HepG2 (cell line): ENCODE measurements around the gene ICE1. TPM values are rescaled to one million over a fixed set of nuclear protein-coding genes. Genes with fewer than 3 reads are reported as not detected.

ENCODE experiments used
- ATAC-seq: fragments of 200-7000 bp; cut with Tn5 transposase; 3 replicates; pipeline ENCODE4 v1.9.1; 2020; ENCODE audit warnings: mild to moderate bottlenecking, moderate library complexity
- BruUV-seq: library from RNA; stranded (reverse); fragments of 400-500 nt; replicated peaks from 2 replicates; lab custom pipeline; 2021; lab: Mats Ljungman, UMichigan
- CTCF ChIA-PET: fragments of 300-600 bp; formaldehyde crosslinking; extraction: SDS; loops from one replicate; lab custom pipeline; 2021; ENCODE audit warnings: low total read pairs, inconsistent platforms, low intra/inter-chr PET ratio; lab: Yijun Ruan, JAX
- POLR2A ChIA-PET: fragments of 350-600 bp; sonication (Branson Sonifier 250); formaldehyde crosslinking; loops from one replicate; lab custom pipeline; 2020; ENCODE audit warnings: antibody characterized with exemption, inconsistent platforms; lab: Yijun Ruan, JAX
- DNase-seq: peaks from one replicate; pipeline ENCODE4 v3.0.0-alpha.2; 2015; ENCODE audit warnings: low spot score
- FAIRE-seq: peaks from 3 replicates; lab custom pipeline; 2011; peaks lifted over from hg19 to GRCh38; lab: Jason Lieb, UNC
- H2AFZ ChIP-seq: one replicate; pipeline ENCODE4 v1.6.1; 2011; ENCODE audit warnings: low read length, inconsistent platforms
- H3K27ac ChIP-seq: fragments of 300-600 bp; 3 replicates; pipeline ENCODE4 v1.8.0; 2011; ENCODE audit warnings: mixed run types, mild to moderate bottlenecking, mixed read lengths, low read length, inconsistent platforms; ENCODE audit not compliant: insufficient read depth; ENCODE audit errors: extremely low read length
- H3K27me3 ChIP-seq, 2 experiments: fragments of 200-600 bp in 1 of 2; 2 replicates in 1 of 2; 3 replicates in 1 of 2; pipeline versions ENCODE4 v1.6.0 to v1.8.0; 2011; ENCODE audit warnings: low read length in 2 of 2, mild to moderate bottlenecking in 2 of 2, moderate library complexity in 2 of 2, inconsistent platforms in 1 of 2; ENCODE audit not compliant: insufficient read depth in 2 of 2, control insufficient read depth in 1 of 2
- H3K36me3 ChIP-seq, 2 experiments: fragments of 200-600 bp in 1 of 2; replicated peaks in 1 of 2; 2 replicates in 1 of 2; 3 replicates in 1 of 2; pipeline versions ENCODE4 v1.5.1 to v1.8.0; 2011; ENCODE audit warnings: low read length in 2 of 2, inconsistent platforms in 1 of 2; ENCODE audit not compliant: insufficient read depth in 2 of 2, control insufficient read depth in 1 of 2
- H3K4me1 ChIP-seq: 2 replicates; pipeline ENCODE4 v1.5.1; 2012; ENCODE audit warnings: low read length, inconsistent platforms; ENCODE audit not compliant: insufficient read depth
- H3K4me2 ChIP-seq: 2 replicates; pipeline ENCODE4 v1.6.0; 2011; ENCODE audit warnings: low read depth, low read length, inconsistent platforms
- H3K4me3 ChIP-seq, 3 experiments: fragments of 200-600 bp in 1 of 3; sonication (generic), shearing (Covaris generic) in 1 of 3; replicated peaks in 1 of 3; 2 replicates each; pipeline ENCODE4 v1.5.1; 2011 to 2016; ENCODE audit warnings: low read length in 3 of 3, inconsistent platforms in 2 of 3, low read depth in 2 of 3, mild to moderate bottlenecking in 2 of 3, control low read depth in 1 of 3, mixed read lengths in 1 of 3; ENCODE audit not compliant: insufficient read depth in 1 of 3
- H3K79me2 ChIP-seq: one replicate; pipeline ENCODE4 v1.6.1; 2011; ENCODE audit warnings: low read length, inconsistent platforms; ENCODE audit not compliant: insufficient read depth
- H3K9ac ChIP-seq: 2 replicates; pipeline ENCODE4 v1.6.0; 2011; ENCODE audit warnings: mild to moderate bottlenecking, low read depth, low read length, inconsistent platforms; ENCODE audit not compliant: insufficient read depth
- H3K9me3 ChIP-seq: 2 replicates; pipeline ENCODE4 v1.5.1; 2012; ENCODE audit warnings: mild to moderate bottlenecking, low read length
- H4K20me1 ChIP-seq: 2 replicates; pipeline ENCODE4 v1.6.0; 2011; ENCODE audit warnings: inconsistent platforms, mild to moderate bottlenecking, low read length, moderate library complexity; ENCODE audit not compliant: insufficient read depth
- BRCA1 ChIP-seq: sonication (generic); formaldehyde crosslinking; IDR thresholded peaks from 2 replicates; pipeline ENCODE4 v1.4.0; 2020; ENCODE audit warnings: missing genetic modification reagents
- JDP2 ChIP-seq: sonication (generic); formaldehyde crosslinking; IDR thresholded peaks from 2 replicates; pipeline ENCODE4 v1.8.1; 2022; ENCODE audit warnings: missing genetic modification reagents, borderline replicate concordance
- MATR3 ChIP-seq: sonication (generic); formaldehyde crosslinking; IDR thresholded peaks from 2 replicates; pipeline ENCODE4 v1.4.0; 2020; ENCODE audit warnings: missing genetic modification reagents
- MTA1 ChIP-seq: sonication (generic); formaldehyde crosslinking; IDR thresholded peaks from 2 replicates; pipeline ENCODE4 v1.4.0; 2020; ENCODE audit warnings: missing genetic modification reagents, mild to moderate bottlenecking, borderline replicate concordance
- MTF1 ChIP-seq: sonication (generic); formaldehyde crosslinking; IDR thresholded peaks from 2 replicates; pipeline ENCODE4 v1.5.0; 2020; ENCODE audit warnings: missing genetic modification reagents
- NR2F2 ChIP-seq: IDR thresholded peaks from 2 replicates; pipeline ENCODE4 v1.6.1; 2012; ENCODE audit warnings: low read depth, inconsistent platforms, borderline replicate concordance
- PTBP1 ChIP-seq: fragments of 200-400 bp; formaldehyde crosslinking; IDR thresholded peaks from 2 replicates; pipeline ENCODE4 v1.6.1; 2018; ENCODE audit warnings: low read length, low read depth; ENCODE audit not compliant: poor library complexity, severe bottlenecking
- SKIL ChIP-seq: sonication (generic); formaldehyde crosslinking; IDR thresholded peaks from 2 replicates; pipeline ENCODE4 v1.8.0; 2022; ENCODE audit warnings: missing genetic modification reagents, mild to moderate bottlenecking, moderate library complexity, borderline replicate concordance
- TBX2 ChIP-seq: sonication (generic); formaldehyde crosslinking; IDR thresholded peaks from 2 replicates; pipeline ENCODE4 v1.5.0; 2020; ENCODE audit warnings: missing genetic modification reagents, mild to moderate bottlenecking, borderline replicate concordance
- THAP11 ChIP-seq: IDR thresholded peaks from 2 replicates; pipeline ENCODE4 v1.6.1; 2016; ENCODE audit warnings: missing biosample characterization, missing genetic modification reagents
- XRCC5 ChIP-seq: fragments of 200-400 bp; formaldehyde crosslinking; optimal IDR thresholded peaks from 2 replicates; pipeline ENCODE3; 2017; ENCODE audit warnings: mild to moderate bottlenecking, low read length
- ZBTB42 ChIP-seq: sonication (generic); formaldehyde crosslinking; IDR thresholded peaks from 2 replicates; pipeline ENCODE4 v1.5.0; 2020; ENCODE audit warnings: mild to moderate bottlenecking, missing genetic modification reagents
- ZNF101 ChIP-seq: sonication (generic); formaldehyde crosslinking; IDR thresholded peaks from 2 replicates; pipeline ENCODE4 v1.4.0; 2020; ENCODE audit warnings: mild to moderate bottlenecking, low read depth, missing genetic modification reagents, borderline replicate concordance
- ZNF180 ChIP-seq: sonication (generic); formaldehyde crosslinking; IDR thresholded peaks from 2 replicates; pipeline ENCODE4 v1.4.0; 2020; ENCODE audit warnings: low read depth, missing genetic modification reagents, borderline replicate concordance
- ZSCAN21 ChIP-seq: sonication (generic); formaldehyde crosslinking; IDR thresholded peaks from 2 replicates; pipeline ENCODE4 v1.8.0; 2022; ENCODE audit warnings: mild to moderate bottlenecking, missing genetic modification reagents, moderate library complexity, borderline replicate concordance
- WGBS: methylation state at CpG from one replicate; pipeline ENCODE4 v1.1.6; 2017; ENCODE audit warnings: low lambda C conversion rate; 5-methylcytosine and 5-hydroxymethylcytosine counted together
- in situ Hi-C: cut with HindIII; loops from 2 replicates; pipeline ENCODE4 v1.10.0; 2017; ENCODE audit warnings: low pct_unique_long_range_greater_than_20kb; ENCODE audit not compliant: extremely low pct_ligation_motif_present
- intact Hi-C: fragments of 100-400 bp; cut with micrococcal nuclease; formaldehyde crosslinking; loops from one replicate; pipeline ENCODE4 v1.10.0; 2022; ENCODE audit not compliant: unreplicated experiment
- polyA plus RNA-seq, 8 experiments: library from polyadenylated mRNA; depleted of rRNA in 3 of 8; stranded (reverse) in 7 of 8; unstranded in 1 of 8; fragments of >200 nt; fragmentation: Illumina TruSeq in 4 of 8; extraction: Trizol in 4 of 8; gene quantifications; 2 replicates each; pipeline versions ENCODE4 v1.2.1 to v1.2.3, GENCODE V29; 2011 to 2016; ENCODE audit warnings: low read depth in 4 of 8, missing spikeins in 1 of 8, mixed read lengths in 1 of 8; ENCODE audit not compliant: insufficient read depth in 1 of 8
- total RNA-seq, 5 experiments: library from RNA; depleted of rRNA; stranded (reverse); fragments of >200 nt; fragmentation: Illumina TruSeq; extraction: Trizol; gene quantifications; 2 replicates each; pipeline ENCODE4 v1.2.3, GENCODE V29; 2016; ENCODE audit warnings: low read depth in 1 of 5

ICE1 gene
- total and polyA plus RNA-seq, 2 of the 13 experiments (the other 11 are each of a cell fraction or from before 2014, with no cell fraction given) = 9.1 to 27.6 TPM

- no peak for TF ChIP-seq MATR3 (CRISPR knock-in tag)
- TF ChIP-seq ZNF180 (CRISPR knock-in tag) = no peak
- TF ChIP-seq ZNF101 (CRISPR knock-in tag) = no peak
Measured at GRCh38 chr5:5508391-5508790, 85.9 kb downstream of the ICE1 start (continued).

- H3K9ac ChIP-seq = no peak overlapping the region
- H3K79me2 ChIP-seq = no peaks in the 10 kb centered on the region
- WGBS = 12% methylated on average over 11 of the region's 11 CpGs
- no peak overlapping the region for H3K4me3 ChIP-seq
- ChIA-PET CTCF (no interaction called here), POLR2A (no interaction called here)
- H3K27me3 ChIP-seq = peaks cover 0 to 13% of the 10 kb centered on the region in 2 experiments; a peak in 2 of 5 replicates
- in situ Hi-C loops (no loop called here), intact Hi-C loops (no loop called here)
- H3K4me1 ChIP-seq = no peaks in the 10 kb centered on the region
- H2AFZ ChIP-seq = no peak overlapping the region
- no peak overlapping the region for H3K27ac ChIP-seq
- ATAC-seq (no peak), FAIRE-seq (no peak), DNase-seq (no peak)
- no peak overlapping the region for H3K4me2 ChIP-seq
- H4K20me1 ChIP-seq = no peaks in the 10 kb centered on the region
- H3K36me3 ChIP-seq = no peaks in the 10 kb centered on the region
- TF ChIP-seq BRCA1 (CRISPR knock-in tag) (no peak), ZSCAN21 (CRISPR knock-in tag) (no peak), THAP11 (no peak), NR2F2 (no peak), SKIL (no peak), XRCC5 (no peak), MTF1 (no peak), TBX2 (CRISPR knock-in tag) (no peak), ZBTB42 (CRISPR knock-in tag) (no peak), PTBP1 (no peak), JDP2 (no peak), MTA1 (no peak)
- H3K9me3 ChIP-seq = no peaks in the 10 kb centered on the region
- no TSS peak for BruUV-seq
Measured at GRCh38 chr5:5511904-5512416, 89.5 kb downstream of the ICE1 start.
